DMS 273 treated with DMSO at 0.1 percent for 48 hours (cell line): Measurements from ENCODE around the gene CLOCK.

Experiments used
- DNase-seq: peaks from one replicate; lab custom pipeline; 2025; lab: John Stamatoyannopoulos, UW

Gene CLOCK

GRCh38 chr4:55381502-55381901 lies 165.2 kb downstream of the CLOCK start:
- no peak for DNase-seq

DNA sequence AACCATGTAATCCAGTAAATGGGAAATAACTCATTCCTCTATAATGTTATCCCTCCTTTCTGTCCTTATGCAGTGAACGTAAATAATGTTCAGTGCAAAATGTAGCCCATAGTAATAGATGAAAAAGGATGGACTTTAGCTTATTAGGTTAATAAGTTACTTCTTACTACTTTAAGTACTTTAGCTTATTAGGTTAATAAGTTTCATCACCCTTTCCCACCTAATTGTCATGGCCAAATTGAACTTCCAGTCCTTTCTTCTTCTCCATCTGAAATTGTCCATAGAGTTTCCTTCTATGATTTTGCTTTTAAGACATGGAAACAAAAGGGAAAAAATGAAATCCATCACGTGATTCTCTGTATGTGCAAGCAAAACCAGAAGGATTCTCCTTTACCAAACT lies 166.1 kb downstream of the CLOCK start:
- no peak for DNase-seq

GRCh38 chr4:55378617-55379467 lies 167.9 kb downstream of the CLOCK start:
- DNase-seq: no peak
